GM23338 (cell line): ENCODE results near the gene MARK3. TPM values are rescaled to one million over a fixed set of nuclear protein-coding genes. Genes with fewer than 3 reads are reported as not detected.

ENCODE experiments used
- ATAC-seq: fragments of 200-7000 bp; cut with Tn5 transposase; 3 replicates; pipeline ENCODE4 v1.9.1; 2020
- DNase-seq: peaks from one replicate; pipeline ENCODE4 v3.0.0-alpha.2; 2015; ENCODE audit warnings: low spot score
- H2AFZ ChIP-seq: fragments of 200-600 bp; sonication (generic); 2 replicates; pipeline ENCODE4 v1.8.0; 2016; ENCODE audit warnings: antibody characterized with exemption, mild to moderate bottlenecking, moderate library complexity
- H3F3A ChIP-seq: fragments of 200-600 bp; sonication (generic); replicated peaks from 2 replicates; pipeline ENCODE4 v1.8.0; 2017; ENCODE audit warnings: antibody characterized with exemption, mixed run types, low read depth
- H3K27ac ChIP-seq: fragments of 200-600 bp; sonication (generic); 2 replicates; pipeline ENCODE4 v1.6.1; 2016; ENCODE audit warnings: low read depth
- H3K27me3 ChIP-seq: fragments of 200-600 bp; sonication (generic); 2 replicates; pipeline ENCODE4 v1.8.0; 2016; ENCODE audit warnings: mild to moderate bottlenecking, mixed run types, moderate library complexity; ENCODE audit not compliant: insufficient read depth
- H3K36me3 ChIP-seq: fragments of 200-600 bp; sonication (generic); 2 replicates; pipeline ENCODE4 v1.8.0; 2016; ENCODE audit warnings: mild to moderate bottlenecking; ENCODE audit not compliant: insufficient read depth
- H3K4me1 ChIP-seq: fragments of 200-600 bp; sonication (generic); 2 replicates; pipeline ENCODE4 v1.8.0; 2016; ENCODE audit warnings: mild to moderate bottlenecking, moderate library complexity; ENCODE audit not compliant: insufficient read depth
- H3K4me2 ChIP-seq: fragments of 200-600 bp; sonication (generic); 2 replicates; pipeline ENCODE4 v1.7.1; 2017; ENCODE audit warnings: mixed run types
- H3K4me3 ChIP-seq: fragments of 200-600 bp; sonication (generic); 2 replicates; pipeline ENCODE4 v1.6.1; 2016; ENCODE audit warnings: mixed run types
- H3K79me2 ChIP-seq: fragments of 200-600 bp; sonication (generic); replicated peaks from 2 replicates; pipeline ENCODE4 v1.8.0; 2017; ENCODE audit warnings: mild to moderate bottlenecking; ENCODE audit not compliant: insufficient read depth
- H3K9me2 ChIP-seq: fragments of 200-600 bp; sonication (generic); 2 replicates; pipeline ENCODE4 v1.8.0; 2017; ENCODE audit not compliant: insufficient read depth
- H4K20me1 ChIP-seq: fragments of 200-600 bp; sonication (generic); replicated peaks from 2 replicates; pipeline ENCODE4 v1.8.0; 2017; ENCODE audit warnings: mild to moderate bottlenecking; ENCODE audit not compliant: insufficient read depth
- H3K27ac Mint-ChIP-seq: 2 replicates; pipeline ENCODE4 v1.8.0; 2020; ENCODE audit warnings: inconsistent platforms, mild to moderate bottlenecking, moderate library complexity, mixed read lengths
- H3K27me3 Mint-ChIP-seq: 3 replicates; pipeline ENCODE4 v1.8.0; 2022; ENCODE audit warnings: low read depth, mild to moderate bottlenecking, moderate library complexity, mixed read lengths, inconsistent platforms; ENCODE audit not compliant: insufficient read depth, poor library complexity
- H3K36me3 Mint-ChIP-seq: 3 replicates; pipeline ENCODE4 v1.8.0; 2021; ENCODE audit warnings: low read depth, mild to moderate bottlenecking, inconsistent platforms, moderate library complexity, mixed read lengths
- H3K4me1 Mint-ChIP-seq: 3 replicates; pipeline ENCODE4 v1.8.0; 2020; ENCODE audit warnings: mild to moderate bottlenecking, inconsistent platforms, mixed read lengths
- H3K4me3 Mint-ChIP-seq: 3 replicates; pipeline ENCODE4 v1.8.0; 2021; ENCODE audit warnings: moderate library complexity, mild to moderate bottlenecking, inconsistent platforms, mixed read lengths
- H3K9me3 Mint-ChIP-seq: 3 replicates; pipeline ENCODE4 v1.8.0; 2020; ENCODE audit warnings: moderate library complexity, mild to moderate bottlenecking, inconsistent platforms, mixed read lengths
- CREB1 ChIP-seq: fragments of 250-450 bp; sonication (Bioruptor Pico); IDR thresholded peaks from 2 replicates; pipeline ENCODE4 v1.5.0; 2020; ENCODE audit warnings: low read depth, mild to moderate bottlenecking, moderate library complexity
- CTCF ChIP-seq, 2 experiments: fragments of 200-600 bp in 1 of 2; sonication (generic) in 1 of 2; conservative IDR thresholded peaks; 2 replicates each; pipeline versions ENCODE4 v1.5.1 to v1.6.1; 2016 to 2017; ENCODE audit warnings: antibody characterized with exemption in 2 of 2, low read depth in 2 of 2, mild to moderate bottlenecking in 2 of 2, moderate library complexity in 1 of 2
- ETS1 ChIP-seq: IDR thresholded peaks from 2 replicates; pipeline ENCODE4 v1.6.1; 2016; ENCODE audit warnings: antibody characterized with exemption
- EZH2 ChIP-seq: fragments of 200-600 bp; sonication (generic); IDR thresholded peaks from one replicate; pipeline ENCODE4 v1.8.0; 2017; ENCODE audit warnings: antibody characterized with exemption, mild to moderate bottlenecking, low read depth; ENCODE audit not compliant: unreplicated experiment
- EZH2phosphoT487 ChIP-seq: fragments of 200-600 bp; sonication (generic); IDR thresholded peaks from one replicate; pipeline ENCODE4 v1.8.1; 2018; ENCODE audit warnings: antibody characterized with exemption; ENCODE audit not compliant: unreplicated experiment
- JUNB ChIP-seq: IDR thresholded peaks from one replicate; pipeline ENCODE4 v1.6.1; 2016; ENCODE audit warnings: antibody characterized with exemption; ENCODE audit not compliant: unreplicated experiment
- NANOG ChIP-seq: IDR thresholded peaks from 2 replicates; pipeline ENCODE4 v1.6.1; 2016; ENCODE audit warnings: antibody characterized with exemption, borderline replicate concordance
- POLR2AphosphoS5 ChIP-seq: IDR thresholded peaks from 2 replicates; pipeline ENCODE4 v1.6.1; 2016; ENCODE audit warnings: antibody characterized with exemption, low read depth
- REST ChIP-seq: IDR thresholded peaks from one replicate; pipeline ENCODE4 v1.6.1; 2018; ENCODE audit warnings: antibody characterized with exemption; ENCODE audit not compliant: unreplicated experiment
- STAT1 ChIP-seq: IDR thresholded peaks from one replicate; pipeline ENCODE4 v1.6.1; 2016; ENCODE audit warnings: antibody characterized with exemption; ENCODE audit not compliant: unreplicated experiment
- ZNF114 ChIP-seq: fragments of 250-450 bp; sonication (Bioruptor Pico); IDR thresholded peaks from 2 replicates; pipeline ENCODE4 v1.5.0; 2020; ENCODE audit warnings: mild to moderate bottlenecking, moderate library complexity
- ZNF331 ChIP-seq: fragments of 250-450 bp; sonication (Bioruptor Pico); IDR thresholded peaks from 2 replicates; pipeline ENCODE4 v1.5.0; 2020; ENCODE audit warnings: low read depth, mild to moderate bottlenecking, moderate library complexity
- ZNF462 ChIP-seq: fragments of 250-450 bp; sonication (Bioruptor Pico); IDR thresholded peaks from 2 replicates; pipeline ENCODE4 v1.5.0; 2020; ENCODE audit warnings: mild to moderate bottlenecking, moderate library complexity
- polyA plus RNA-seq: library from polyadenylated mRNA; unstranded; fragments of >200 nt; fragmentation: Nextera tagmentation; extraction: Ambion mirVana; gene quantifications from 2 replicates; pipeline ENCODE4 v1.2.1, GENCODE V29; 2016
- total RNA-seq: library from RNA; depleted of rRNA; stranded (reverse); fragments of >200 nt; shearing (Covaris generic); gene quantifications from 2 replicates; pipeline ENCODE4 v1.2.3, GENCODE V29; 2014

MARK3 gene
- total and polyA plus RNA-seq, 2 experiments from 2014 or later, result 45.9 to 69.7 TPM

- Mint-ChIP-seq H3K4me3 (no peak overlapping the region), H3K9me3 (no peaks in the 10 kb centered on the region), H3K4me1 (peaks cover 4% of the 10 kb centered on the region; the same call in 2 of the 3 replicates), H3K27me3 (no peaks in the 10 kb centered on the region), H3K36me3 (peaks cover 21% of the 10 kb centered on the region), H3K27ac (no peak overlapping the region)
- Histone ChIP-seq H3K79me2 (peaks cover 5% of the 10 kb centered on the region; the same call in 1 of the 2 replicates), H2AFZ (no peak overlapping the region), H4K20me1 (no peaks in the 10 kb centered on the region; the same call in 1 of the 2 replicates), H3K4me1 (no peaks in the 10 kb centered on the region), H3K4me2 (no peak overlapping the region), H3K27ac (no peak overlapping the region), H3K9me2 (no peaks in the 10 kb centered on the region), H3K36me3 (peaks cover 18% of the 10 kb centered on the region), H3F3A (peaks cover 8% of the 10 kb centered on the region; the same call in 1 of the 2 replicates), H3K4me3 (no peak overlapping the region), H3K27me3 (no peaks in the 10 kb centered on the region)
- no peak for DNase-seq
- no peak for ATAC-seq
- TF ChIP-seq POLR2AphosphoS5 (no peak), ETS1 (no peak), NANOG (no peak), CTCF (conservative IDR thresholded peaks at IDR 0.05; ENCODE audit: low read depth in 2 of 2) (no peak), CREB1 (CRISPR knock-in tag) (no peak), JUNB (no peak), ZNF462 (CRISPR knock-in tag) (no peak), STAT1 (no peak), ZNF331 (no peak), EZH2phosphoT487 (no peak), REST (no peak), ZNF114 (CRISPR knock-in tag) (no peak), EZH2 (no peak)
These were observed 111.6 kb downstream of the MARK3 start for GRCh38 chr14:103496776-103497175.
